GM23248 (cell line): ENCODE measurements around the gene GPR162.

Source experiments
- EZH2 ChIP-seq: fragments of 200-600 bp; sonication (generic); IDR thresholded peaks from 2 replicates; pipeline ENCODE4 v1.6.1; 2018; ENCODE audit warnings: antibody characterized with exemption, mild to moderate bottlenecking; ENCODE audit not compliant: insufficient read depth, poor library complexity, severe bottlenecking
- EZH2phosphoT487 ChIP-seq: fragments of 200-600 bp; sonication (generic); IDR thresholded peaks from 2 replicates; pipeline ENCODE4 v1.6.1; 2018; ENCODE audit warnings: antibody characterized with exemption, moderate library complexity, mild to moderate bottlenecking, low read depth; ENCODE audit not compliant: insufficient read depth

DNA sequence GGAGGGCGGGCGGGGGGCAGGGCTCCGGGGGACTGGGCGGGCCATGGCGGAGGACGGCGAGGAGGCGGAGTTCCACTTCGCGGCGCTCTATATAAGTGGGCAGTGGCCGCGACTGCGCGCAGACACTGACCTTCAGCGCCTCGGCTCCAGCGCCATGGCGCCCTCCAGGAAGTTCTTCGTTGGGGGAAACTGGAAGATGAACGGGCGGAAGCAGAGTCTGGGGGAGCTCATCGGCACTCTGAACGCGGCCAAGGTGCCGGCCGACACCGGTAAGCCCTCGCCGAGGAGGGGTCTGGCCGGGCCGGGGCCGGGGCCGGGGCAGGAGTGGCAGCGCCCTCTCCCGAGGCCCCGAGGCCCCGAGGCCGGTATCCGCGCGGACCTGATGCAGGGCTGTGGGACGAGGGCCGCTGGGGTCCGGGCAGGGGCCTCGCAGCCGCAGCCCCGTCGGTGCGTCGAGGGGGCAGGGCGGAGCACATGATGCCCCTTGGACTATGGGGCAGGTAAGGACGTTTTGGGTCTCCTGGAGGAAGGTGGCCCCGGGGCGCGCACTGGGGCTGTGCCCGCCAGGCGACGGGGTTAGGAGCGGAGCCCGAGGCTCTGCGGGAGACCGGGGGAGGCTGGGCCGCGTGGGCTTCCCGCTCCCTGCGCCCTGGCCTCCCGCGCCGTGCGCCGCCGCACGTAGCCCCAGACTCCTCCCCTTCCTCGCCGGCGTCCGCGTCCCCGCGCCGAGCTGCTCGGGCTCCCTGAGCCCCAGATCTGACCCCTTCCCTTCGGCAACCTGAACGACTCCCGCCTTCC, 46.0 kb downstream of the GPR162 start, which contains the start of gene TPI1:
- TF ChIP-seq EZH2phosphoT487 (no peak), EZH2 (no peak)
